NT2/D1 (cell line): ENCODE results near the gene NDUFB7.
A peak's percentile ranks its signal among the peaks of the same experiment; 100 is the strongest.
"Not testable (repeated sequence)": the region's sequence is repeated elsewhere in the genome, so short reads cannot be mapped to it uniquely, and the experiment has no call there.

ENCODE experiments used
- DNase-seq: peaks from one replicate; pipeline ENCODE4 v3.0.0-alpha.2; 2011; ENCODE audit warnings: low read depth, low spot score
- H3K27me3 ChIP-seq: 2 replicates; pipeline ENCODE4 v1.6.0; 2011; ENCODE audit warnings: mild to moderate bottlenecking; ENCODE audit not compliant: insufficient read length, insufficient read depth
- H3K36me3 ChIP-seq: 2 replicates; pipeline ENCODE4 v1.6.1; 2011; ENCODE audit warnings: mild to moderate bottlenecking, low read length, mixed read lengths; ENCODE audit not compliant: insufficient read depth, insufficient read length
- H3K4me1 ChIP-seq: 2 replicates; pipeline ENCODE4 v1.5.1; 2011; ENCODE audit not compliant: insufficient read depth, insufficient read length
- H3K4me3 ChIP-seq: 2 replicates; pipeline ENCODE4 v1.5.1; 2011; ENCODE audit warnings: low read depth; ENCODE audit not compliant: insufficient read length
- H3K9ac ChIP-seq: 2 replicates; pipeline ENCODE4 v1.6.0; 2011; ENCODE audit warnings: low read depth; ENCODE audit not compliant: insufficient read length
- H3K9me3 ChIP-seq: 2 replicates; pipeline ENCODE4 v1.5.1; 2011; ENCODE audit warnings: mild to moderate bottlenecking, low read length; ENCODE audit not compliant: insufficient read depth
- SUZ12 ChIP-seq: IDR thresholded peaks from 2 replicates; pipeline ENCODE4 v1.6.1; 2011; ENCODE audit not compliant: insufficient read length, insufficient read depth; ENCODE audit errors: extremely low read depth
- YY1 ChIP-seq: IDR thresholded peaks from 2 replicates; pipeline ENCODE4 v1.6.1; 2011; ENCODE audit not compliant: insufficient read length, insufficient read depth
- ZNF274 ChIP-seq: IDR thresholded peaks from 2 replicates; pipeline ENCODE4 v1.6.1; 2011; ENCODE audit warnings: mild to moderate bottlenecking, low read depth, low read length

The NDUFB7 gene

DNA sequence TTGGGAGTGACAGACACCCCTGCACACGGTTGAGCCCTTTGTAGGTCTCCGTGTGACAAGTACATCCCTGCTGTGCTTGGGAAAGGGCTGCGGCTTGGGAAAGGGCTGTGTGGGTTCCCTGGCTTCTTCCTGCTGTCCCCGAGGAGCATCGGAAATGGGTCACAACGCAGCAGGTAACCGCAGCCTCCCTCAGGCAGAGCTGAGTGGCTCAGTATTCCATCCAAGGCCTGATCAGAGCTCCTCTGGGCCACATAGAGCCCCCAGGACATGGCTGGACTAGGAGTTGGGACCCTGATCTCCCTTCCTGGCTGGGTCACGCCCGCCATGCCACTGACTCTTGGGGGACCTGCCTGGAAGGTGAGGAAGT lies 26.2 kb downstream of the NDUFB7 start:
- H3K27me3 ChIP-seq: no peaks in the 10 kb centered on the region
- peak overlapping the region; percentile 44 for H3K9ac ChIP-seq
- H3K4me3 ChIP-seq: no peak overlapping the region
- H3K36me3 ChIP-seq: peaks cover 37% of the 10 kb centered on the region
- H3K9me3 ChIP-seq: no peaks in the 10 kb centered on the region
- no peak for TF ChIP-seq SUZ12
- TF ChIP-seq ZNF274: no peak
- no peak for TF ChIP-seq YY1
- no peak for DNase-seq
- peaks cover 14% of the 10 kb centered on the region for H3K4me1 ChIP-seq

DNA sequence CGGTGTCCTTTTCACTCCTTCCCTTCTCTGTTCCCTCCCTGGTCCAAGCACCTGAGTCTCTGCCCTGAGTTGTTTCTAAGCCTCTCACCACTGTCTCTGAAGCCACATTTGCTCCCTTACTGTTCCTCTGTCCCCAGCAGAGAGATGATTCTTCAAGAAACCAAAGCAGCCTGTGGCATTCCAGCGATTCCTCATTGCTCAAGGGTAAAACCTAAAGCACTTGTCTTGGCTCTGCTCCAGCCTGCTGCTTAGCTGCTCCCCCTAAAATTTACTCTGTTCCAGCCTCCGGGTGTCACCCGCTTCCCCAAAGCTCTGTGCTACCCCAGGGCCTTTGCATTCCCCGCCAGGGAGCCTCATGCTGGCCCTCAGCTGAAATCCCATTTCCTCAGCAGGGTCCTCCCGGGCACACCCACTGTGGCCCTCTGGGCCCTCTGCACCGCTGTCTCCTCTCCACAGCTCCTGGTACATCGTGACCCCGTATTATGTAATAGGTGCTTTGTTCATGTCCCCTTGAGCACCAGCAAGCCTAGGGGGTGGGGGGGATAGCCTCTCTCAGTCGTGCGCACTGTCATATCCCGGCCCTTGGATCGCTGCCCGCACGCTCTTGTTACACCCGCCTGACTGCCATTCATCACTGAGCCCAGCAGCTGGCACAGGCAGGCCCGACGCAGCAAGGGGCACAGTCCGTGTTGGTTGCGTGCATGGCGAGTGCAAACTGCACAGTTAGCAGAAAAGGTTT lies 26.7 kb downstream of the NDUFB7 start:
- Histone ChIP-seq H3K4me1 (peaks cover 11% of the 10 kb centered on the region), H3K27me3 (no peaks in the 10 kb centered on the region), H3K9me3 (no peaks in the 10 kb centered on the region), H3K9ac (no peak overlapping the region), H3K4me3 (no peak overlapping the region), H3K36me3 (peaks cover 34% of the 10 kb centered on the region)
- TF ChIP-seq SUZ12 (no peak), YY1 (no peak), ZNF274 (no peak)
- DNase-seq: no peak

GRCh38 chr19:14544047-14544446 lies 27.8 kb downstream of the NDUFB7 start:
- Histone ChIP-seq H3K27me3 (no peaks in the 10 kb centered on the region), H3K4me1 (peaks cover 9% of the 10 kb centered on the region), H3K4me3 (no peak overlapping the region), H3K9ac (no peak overlapping the region), H3K36me3 (peaks cover 27% of the 10 kb centered on the region), H3K9me3 (no peaks in the 10 kb centered on the region)
- TF ChIP-seq SUZ12 (no peak), ZNF274 (no peak), YY1 (no peak)
- DNase-seq: no peak

GRCh38 chr19:14542711-14543328 lies 29.0 kb downstream of the NDUFB7 start:
- Histone ChIP-seq H3K36me3 (peaks cover 20% of the 10 kb centered on the region), H3K27me3 (no peaks in the 10 kb centered on the region), H3K9ac (peak overlapping the region; percentile 15), H3K4me3 (no peak overlapping the region), H3K9me3 (no peaks in the 10 kb centered on the region), H3K4me1 (peaks cover 12% of the 10 kb centered on the region)
- no peak for TF ChIP-seq YY1
- TF ChIP-seq ZNF274: no peak
- no peak for TF ChIP-seq SUZ12
- no peak for DNase-seq

- not testable (repeated sequence) for DNase-seq, H3K9me3 ChIP-seq, H3K4me3 ChIP-seq, H3K9ac ChIP-seq, H3K27me3 ChIP-seq
- Histone ChIP-seq H3K4me1 (peaks cover 12% of the 10 kb centered on the region), H3K36me3 (peaks cover 20% of the 10 kb centered on the region)
Observed at GRCh38 chr19:14541979-14542378, 29.9 kb downstream of the NDUFB7 start.

GRCh38 chr19:14540741-14541525 lies 30.9 kb downstream of the NDUFB7 start:
- no peak for DNase-seq
- H3K4me1 ChIP-seq: peaks cover 15% of the 10 kb centered on the region
- no peaks in the 10 kb centered on the region for H3K9me3 ChIP-seq
- H3K4me3 ChIP-seq: no peak overlapping the region
- no peaks in the 10 kb centered on the region for H3K27me3 ChIP-seq
- H3K36me3 ChIP-seq: peaks cover 19% of the 10 kb centered on the region
- no peak for TF ChIP-seq YY1
- TF ChIP-seq ZNF274: no peak
- no peak for TF ChIP-seq SUZ12
- H3K9ac ChIP-seq: no peak overlapping the region
